ENCODE measurements around the gene KRT28. TPM values are rescaled to one million over a fixed set of nuclear protein-coding genes. Genes with fewer than 3 reads are reported as not detected.

Gene KRT28
- total and polyA plus RNA-seq, 2 donors from 2014 or later, result not detected

GRCh38 chr17:40795019-40795667 is 4.6 kb downstream of the KRT28 start:
- H3K4me1 ChIP-seq (ENCODE audit: control insufficient read depth in 2 of 3, insufficient read depth in 2 of 3, low read depth in 1 of 3, low read length in 3 of 3), result no peaks in the 10 kb centered on the region

DNA sequence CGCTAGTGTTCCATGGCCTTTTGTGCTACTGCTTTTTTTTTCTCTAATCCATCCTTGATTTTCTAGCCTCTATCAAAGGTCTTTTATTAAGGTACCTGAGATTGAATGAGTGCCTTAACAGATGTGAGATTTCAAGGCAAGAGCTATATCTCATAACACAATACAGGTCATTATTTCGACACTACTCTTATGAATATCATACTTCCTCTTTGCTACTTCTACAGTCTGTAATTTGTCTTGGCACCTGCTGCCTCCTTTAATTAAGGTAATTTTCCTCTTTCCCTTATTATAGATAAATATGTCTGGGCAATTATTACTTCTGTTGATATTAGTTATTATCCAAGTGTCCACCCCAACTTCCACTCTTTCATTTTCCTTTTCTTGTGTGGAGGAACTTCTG is 5.3 kb downstream of the KRT28 start:
- Histone ChIP-seq H3K9me3 (ENCODE audit: control insufficient read depth in 2 of 3, insufficient read depth in 1 of 3, low read length in 3 of 3) (no peaks in the 10 kb centered on the region), H3K36me3 (ENCODE audit: control insufficient read depth in 2 of 3, insufficient read depth in 3 of 3, low read length in 3 of 3) (no peaks in the 10 kb centered on the region), H3K9ac (ENCODE audit: low read length in 3 of 3) (no peak overlapping the region), H3K4me1 (ENCODE audit: control insufficient read depth in 2 of 3, insufficient read depth in 2 of 3, low read depth in 1 of 3, low read length in 3 of 3) (no peaks in the 10 kb centered on the region), H3K4me3 (ENCODE audit: low read length in 3 of 3) (no peak overlapping the region), H3K27me3 (ENCODE audit: control insufficient read depth, insufficient read depth, low read length) (no peaks in the 10 kb centered on the region), H3K27ac (ENCODE audit: low read depth in 2 of 2, low read length in 2 of 2) (no peak overlapping the region)
- no peak for TF ChIP-seq CTCF (IDR thresholded peaks at IDR 0.05; ENCODE audit: borderline replicate concordance, extremely low read depth, insufficient read depth)
- DNase-seq (no peak), FAIRE-seq (no peak)
- intact Hi-C loops (cut with DNase I), result no loop called here

More at GRCh38 chr17:40795019-40795667, 4.6 kb downstream of the KRT28 start:
- Histone ChIP-seq H3K27me3 (ENCODE audit: control insufficient read depth, insufficient read depth, low read length) (no peaks in the 10 kb centered on the region), H3K4me3 (ENCODE audit: low read length in 3 of 3) (no peak overlapping the region), H3K36me3 (ENCODE audit: control insufficient read depth in 2 of 3, insufficient read depth in 3 of 3, low read length in 3 of 3) (no peaks in the 10 kb centered on the region), H3K9me3 (ENCODE audit: control insufficient read depth in 2 of 3, insufficient read depth in 1 of 3, low read length in 3 of 3) (no peaks in the 10 kb centered on the region), H3K27ac (ENCODE audit: low read depth in 2 of 2, low read length in 2 of 2) (no peak overlapping the region), H3K9ac (ENCODE audit: low read length in 3 of 3) (no peak overlapping the region)
- no peak for DNase-seq
- no peak for TF ChIP-seq CTCF (IDR thresholded peaks at IDR 0.05; ENCODE audit: borderline replicate concordance, extremely low read depth, insufficient read depth)
- intact Hi-C loops (cut with DNase I), result no loop called here
- FAIRE-seq, result no peak

- Histone ChIP-seq H3K27me3 (ENCODE audit: control insufficient read depth, insufficient read depth, low read length) (no peaks in the 10 kb centered on the region), H3K4me1 (ENCODE audit: control insufficient read depth in 2 of 3, insufficient read depth in 2 of 3, low read depth in 1 of 3, low read length in 3 of 3) (no peaks in the 10 kb centered on the region), H3K27ac (ENCODE audit: low read depth in 2 of 2, low read length in 2 of 2) (no peak overlapping the region), H3K9me3 (ENCODE audit: control insufficient read depth in 2 of 3, insufficient read depth in 1 of 3, low read length in 3 of 3) (no peaks in the 10 kb centered on the region), H3K4me3 (ENCODE audit: low read length in 3 of 3) (no peak overlapping the region), H3K36me3 (ENCODE audit: control insufficient read depth in 2 of 3, insufficient read depth in 3 of 3, low read length in 3 of 3) (no peaks in the 10 kb centered on the region), H3K9ac (ENCODE audit: low read length in 3 of 3) (no peak overlapping the region)
- intact Hi-C loops (cut with DNase I), result no loop called here
- no peak for DNase-seq
- FAIRE-seq, result no peak
- no peak for TF ChIP-seq CTCF (IDR thresholded peaks at IDR 0.05; ENCODE audit: borderline replicate concordance, extremely low read depth, insufficient read depth)
These were observed 5.9 kb downstream of the KRT28 start for GRCh38 chr17:40793832-40794231.

Data from kidney (tissue), 14 donors.